Activated T-helper 17 cell treated with anti-CD3 and anti-CD28 coated beads, Interleukin-2, amount 50 U/mL, for 72 hours (primary cell): ENCODE measurements around the gene EFCC1. TPM values are rescaled to one million over a fixed set of nuclear protein-coding genes. Genes with fewer than 3 reads are reported as not detected.
A peak's percentile ranks its signal among the peaks of the same experiment; 100 is the strongest.

Experiments used
- ATAC-seq: fragments of 150-1000 bp; cut with Tn5 transposase; replicated peaks from 2 replicates; pipeline ENCODE4 v1.10.0; 2021; ENCODE audit warnings: mild to moderate bottlenecking, moderate library complexity
- H3K27ac Mint-ChIP-seq: one replicate; pipeline ENCODE4 v1.8.0; 2022; ENCODE audit warnings: mixed read lengths
- H3K27me3 Mint-ChIP-seq: one replicate; pipeline ENCODE4 v1.8.0; 2022; ENCODE audit warnings: mixed read lengths
- H3K36me3 Mint-ChIP-seq: one replicate; pipeline ENCODE4 v1.8.0; 2022; ENCODE audit warnings: low read depth, mild to moderate bottlenecking, mixed read lengths
- H3K4me1 Mint-ChIP-seq: one replicate; pipeline ENCODE4 v1.8.0; 2022; ENCODE audit warnings: mixed read lengths
- H3K4me3 Mint-ChIP-seq: one replicate; pipeline ENCODE4 v1.8.0; 2022; ENCODE audit warnings: mild to moderate bottlenecking, mixed read lengths
- H3K9me3 Mint-ChIP-seq: one replicate; pipeline ENCODE4 v1.8.0; 2022; ENCODE audit warnings: mixed read lengths
- total RNA-seq, 2 donors: library from RNA; stranded (reverse); gene quantifications; one replicate each; pipeline ENCODE4 v1.2.3, GENCODE V29; 2022

Gene EFCC1
- total RNA-seq, 2 donors from 2014 or later: not detected

DNA sequence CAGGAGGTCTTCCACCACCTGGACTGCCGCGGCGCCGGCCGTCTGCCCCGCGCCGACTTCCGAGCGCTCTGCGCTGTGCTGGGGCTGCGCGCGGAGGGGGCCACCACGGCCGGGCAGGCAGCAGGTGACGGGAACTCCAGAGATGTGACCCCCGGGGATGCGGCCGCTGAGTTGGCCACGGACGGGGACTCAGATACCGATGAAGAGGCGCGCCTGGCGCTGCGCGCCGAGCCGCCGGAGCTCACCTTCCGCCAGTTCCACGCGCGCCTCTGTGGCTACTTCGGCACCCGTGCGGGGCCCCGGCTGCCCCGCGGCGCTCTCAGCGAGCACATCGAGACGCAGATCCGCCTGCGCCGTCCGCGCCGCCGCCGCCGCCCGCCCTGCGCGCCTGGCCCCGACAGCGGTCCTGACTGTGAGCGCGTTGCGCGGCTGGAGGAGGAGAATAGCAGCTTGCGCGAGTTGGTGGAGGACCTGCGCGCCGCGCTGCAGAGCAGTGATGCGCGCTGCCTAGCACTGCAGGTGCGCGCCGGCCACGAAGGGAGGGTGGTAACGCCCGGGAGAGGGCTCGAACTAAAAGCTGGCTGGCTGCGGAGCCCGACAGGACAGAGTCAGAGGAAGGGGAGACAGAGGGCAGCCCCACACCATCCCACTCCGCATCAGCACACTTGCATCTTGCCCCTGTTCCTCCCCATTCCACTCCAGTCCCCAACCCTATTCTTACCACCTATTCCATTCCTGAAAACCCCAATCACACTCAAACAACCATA is 885 bp downstream of the EFCC1 start:
- peak; percentile 34 for ATAC-seq
- Mint-ChIP-seq H3K4me3 (peak overlapping the region; percentile 51), H3K27ac (no peak overlapping the region), H3K27me3 (peaks cover 30% of the 10 kb centered on the region), H3K9me3 (no peaks in the 10 kb centered on the region), H3K4me1 (peaks cover 14% of the 10 kb centered on the region), H3K36me3 (no peaks in the 10 kb centered on the region)

DNA sequence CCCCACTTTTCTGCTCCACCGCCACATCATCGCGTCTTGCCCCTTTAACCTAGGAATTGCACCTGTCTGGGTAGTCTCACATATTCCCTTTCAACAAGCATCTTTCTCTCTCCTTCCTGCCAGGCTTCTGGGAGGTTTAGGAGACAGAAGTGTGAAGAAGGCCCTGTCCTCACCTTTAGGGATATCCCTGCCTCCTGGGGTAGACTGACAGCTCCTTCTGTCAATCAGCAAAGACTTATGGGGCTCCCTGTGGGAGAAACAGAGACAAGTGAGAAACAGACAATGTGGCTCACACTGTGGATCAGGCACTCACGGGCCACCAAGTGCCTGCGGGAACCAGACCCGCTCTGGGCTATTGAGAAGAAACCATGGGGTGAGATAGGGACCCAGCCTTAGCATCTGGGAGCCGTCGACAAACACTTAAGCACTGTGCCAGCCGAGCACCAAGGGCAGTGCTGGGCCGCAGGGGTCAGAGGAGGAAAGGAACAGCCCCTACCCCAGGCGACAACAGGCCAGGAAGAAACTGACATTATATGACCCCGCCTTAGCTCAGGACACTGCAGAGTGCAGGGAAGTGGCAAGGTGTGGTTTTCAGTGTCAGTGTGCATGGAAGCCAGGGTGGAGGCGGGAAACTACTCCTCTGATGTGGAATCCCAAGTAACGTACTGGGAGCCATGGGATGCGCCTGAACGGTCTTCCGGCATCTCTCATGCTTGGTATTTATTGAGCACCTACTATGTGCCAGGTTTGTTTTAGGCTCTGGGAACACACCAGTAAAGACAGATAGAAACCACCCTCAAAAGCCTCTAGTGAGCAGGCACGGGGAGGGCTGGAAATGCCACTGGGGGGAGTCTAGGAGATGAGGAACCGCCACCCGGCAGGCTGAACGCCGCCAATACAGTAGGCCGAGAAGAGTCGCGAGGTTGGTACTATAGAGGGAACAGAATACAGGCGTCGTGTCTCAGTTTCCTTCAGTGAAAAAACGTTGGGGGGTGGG is 1.8 kb downstream of the EFCC1 start:
- Mint-ChIP-seq H3K9me3 (no peaks in the 10 kb centered on the region), H3K27ac (no peak overlapping the region), H3K27me3 (peaks cover 30% of the 10 kb centered on the region), H3K4me1 (peaks cover 14% of the 10 kb centered on the region), H3K36me3 (no peaks in the 10 kb centered on the region), H3K4me3 (peak overlapping the region; percentile 51)
- ATAC-seq: no peak

DNA sequence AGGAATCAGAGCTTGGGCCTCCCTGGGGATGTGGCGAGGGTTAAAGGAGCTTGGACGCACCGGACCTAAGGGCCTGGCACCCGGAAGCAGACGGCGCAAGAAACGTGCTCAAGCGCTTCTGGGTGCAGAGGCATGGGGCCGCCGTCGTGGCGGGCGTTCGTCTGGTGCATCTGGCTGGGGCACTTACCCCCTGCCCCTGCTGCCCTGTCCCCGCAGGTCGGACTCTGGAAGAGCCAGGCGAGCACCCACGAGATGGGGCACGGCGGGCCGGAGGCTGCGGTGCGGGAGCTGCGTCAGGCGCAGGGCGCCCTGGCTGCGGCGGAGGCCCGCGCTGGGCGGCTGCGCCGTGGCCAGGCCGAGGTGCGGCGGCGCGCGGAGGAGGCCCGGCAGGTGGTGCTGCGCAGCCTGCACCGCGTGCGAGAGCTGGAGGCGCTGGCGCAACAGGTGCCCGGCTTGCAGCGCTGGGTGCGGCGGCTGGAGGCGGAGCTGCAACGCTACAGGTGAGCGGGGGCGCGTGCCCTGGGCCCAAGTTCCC is 2.5 kb downstream of the EFCC1 start:
- Mint-ChIP-seq H3K27ac (no peak overlapping the region), H3K4me3 (peak overlapping the region; percentile 51), H3K9me3 (no peaks in the 10 kb centered on the region), H3K36me3 (no peaks in the 10 kb centered on the region), H3K4me1 (peaks cover 14% of the 10 kb centered on the region), H3K27me3 (peaks cover 30% of the 10 kb centered on the region)
- peak; percentile 77 for ATAC-seq

DNA sequence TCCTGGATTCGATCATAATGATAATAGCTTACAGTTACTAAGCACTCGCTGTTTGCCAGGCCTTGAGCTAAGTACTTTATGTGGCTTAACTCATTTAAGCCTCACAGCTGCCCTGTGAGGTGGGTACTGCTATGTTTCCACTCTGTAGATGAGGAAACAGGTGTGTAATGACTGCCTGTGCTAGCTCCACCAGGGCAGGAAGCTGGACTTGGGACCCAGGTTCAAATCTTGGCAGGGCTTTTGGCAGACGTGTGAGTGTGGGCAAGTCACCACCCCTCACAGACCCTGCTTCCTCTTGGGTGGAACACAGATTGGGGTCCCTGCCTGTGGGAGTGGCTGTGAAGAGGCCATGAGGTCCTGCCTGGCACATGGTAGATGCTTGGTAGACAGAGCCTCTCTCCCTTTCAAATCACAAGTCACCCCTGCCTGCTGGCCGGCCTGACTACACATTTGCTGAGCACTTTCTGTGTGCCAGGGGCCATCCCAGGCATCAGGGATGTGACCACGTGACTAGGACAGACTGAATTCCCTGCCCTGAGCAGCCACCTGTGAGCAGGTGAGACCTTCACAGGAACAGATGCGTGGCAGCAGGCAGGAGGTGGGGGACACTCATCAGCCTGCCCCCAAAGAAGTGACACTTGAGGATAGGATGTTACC is 3.7 kb downstream of the EFCC1 start:
- Mint-ChIP-seq H3K9me3 (no peaks in the 10 kb centered on the region), H3K27me3 (peaks cover 30% of the 10 kb centered on the region), H3K36me3 (no peaks in the 10 kb centered on the region), H3K27ac (no peak overlapping the region), H3K4me3 (no peak overlapping the region), H3K4me1 (peaks cover 14% of the 10 kb centered on the region)
- ATAC-seq: no peak

DNA sequence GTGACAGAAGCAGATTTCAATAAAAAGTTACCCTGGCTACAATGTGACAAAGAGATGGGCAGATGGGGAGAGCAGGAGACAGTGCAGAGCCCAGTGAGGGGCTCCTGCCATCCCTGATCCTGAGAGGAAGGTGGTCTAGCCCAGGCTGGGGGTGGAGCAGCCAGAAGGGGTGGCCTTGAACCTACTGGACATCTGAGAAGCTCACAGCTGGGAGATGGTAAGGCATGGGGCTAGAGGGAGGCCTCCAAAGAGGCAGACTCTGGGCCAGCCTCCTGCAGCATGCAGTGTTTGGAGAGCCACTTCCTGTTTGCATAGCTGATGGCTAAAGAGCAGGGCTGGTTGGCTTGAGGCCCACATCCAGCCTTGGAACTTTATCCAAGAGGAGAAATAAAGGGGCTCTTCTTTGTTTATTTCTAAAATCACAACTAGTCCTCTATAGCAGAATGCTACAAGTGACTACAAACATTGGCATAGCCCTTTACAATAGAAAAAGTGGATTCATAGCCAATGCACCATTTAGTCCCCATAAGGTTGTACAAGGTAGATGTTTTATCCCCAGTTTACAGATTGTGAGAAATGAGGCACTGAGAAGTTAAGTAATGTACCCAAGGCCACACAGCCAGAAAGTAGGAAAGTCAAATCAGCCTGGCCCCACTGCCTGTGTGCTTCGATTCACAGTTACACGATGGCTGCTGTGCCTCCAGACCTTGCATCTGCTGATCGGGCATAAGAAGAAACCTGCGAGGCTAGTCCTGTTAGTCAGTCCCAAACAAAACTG is 4.6 kb downstream of the EFCC1 start:
- ATAC-seq: no peak
- no peak overlapping the region for H3K27ac Mint-ChIP-seq
- peaks cover 14% of the 10 kb centered on the region for H3K4me1 Mint-ChIP-seq
- H3K27me3 Mint-ChIP-seq: peaks cover 22% of the 10 kb centered on the region
- no peak overlapping the region for H3K4me3 Mint-ChIP-seq
- no peaks in the 10 kb centered on the region for H3K9me3 Mint-ChIP-seq
- H3K36me3 Mint-ChIP-seq: no peaks in the 10 kb centered on the region

DNA sequence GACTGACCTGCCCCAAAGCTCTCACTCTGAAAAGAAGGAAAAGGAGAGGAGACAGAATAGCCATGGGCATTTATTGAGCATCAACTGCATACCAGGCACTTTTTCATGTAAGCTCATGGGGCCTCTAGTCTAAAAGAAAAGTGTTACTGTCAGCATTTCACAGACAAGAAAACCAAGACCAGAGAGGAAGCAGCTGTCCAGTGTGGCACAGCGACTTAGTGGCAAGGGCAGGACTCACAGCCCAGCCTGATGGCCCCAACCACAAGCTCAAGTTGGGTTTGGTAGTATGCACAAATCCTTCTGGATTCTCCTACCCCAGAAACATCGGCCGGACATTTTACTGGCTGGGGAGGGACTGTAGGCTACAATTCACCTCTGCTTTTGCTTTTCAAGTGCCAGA is 5.8 kb downstream of the EFCC1 start:
- ATAC-seq: no peak
- Mint-ChIP-seq H3K27me3 (peaks cover 21% of the 10 kb centered on the region), H3K9me3 (no peaks in the 10 kb centered on the region), H3K27ac (no peak overlapping the region), H3K36me3 (no peaks in the 10 kb centered on the region), H3K4me1 (peaks cover 14% of the 10 kb centered on the region), H3K4me3 (no peak overlapping the region)

DNA sequence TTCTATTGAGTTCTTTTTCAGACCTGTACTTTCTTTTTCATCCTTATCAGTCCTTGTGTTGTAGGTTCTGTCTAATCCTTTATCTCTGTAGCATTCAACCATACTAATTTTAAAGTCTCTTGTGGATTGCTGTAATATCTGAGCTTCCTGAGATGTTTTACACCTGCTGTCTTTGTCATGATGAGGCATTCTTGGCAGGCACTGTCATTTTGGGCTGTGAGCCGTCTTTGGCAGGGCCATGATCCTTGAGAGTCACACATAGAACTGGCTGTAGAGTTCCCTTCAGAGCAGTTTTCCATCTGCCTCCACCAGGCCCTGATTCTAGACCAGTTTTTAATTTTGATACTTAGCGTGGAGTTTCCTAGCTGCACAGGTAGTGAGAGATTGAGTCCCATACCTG is 6.7 kb downstream of the EFCC1 start:
- H3K4me3 Mint-ChIP-seq: no peak overlapping the region
- H3K4me1 Mint-ChIP-seq: peaks cover 7% of the 10 kb centered on the region
- no peaks in the 10 kb centered on the region for H3K9me3 Mint-ChIP-seq
- H3K36me3 Mint-ChIP-seq: no peaks in the 10 kb centered on the region
- ATAC-seq: no peak
- H3K27me3 Mint-ChIP-seq: peaks cover 14% of the 10 kb centered on the region
- H3K27ac Mint-ChIP-seq: no peak overlapping the region

DNA sequence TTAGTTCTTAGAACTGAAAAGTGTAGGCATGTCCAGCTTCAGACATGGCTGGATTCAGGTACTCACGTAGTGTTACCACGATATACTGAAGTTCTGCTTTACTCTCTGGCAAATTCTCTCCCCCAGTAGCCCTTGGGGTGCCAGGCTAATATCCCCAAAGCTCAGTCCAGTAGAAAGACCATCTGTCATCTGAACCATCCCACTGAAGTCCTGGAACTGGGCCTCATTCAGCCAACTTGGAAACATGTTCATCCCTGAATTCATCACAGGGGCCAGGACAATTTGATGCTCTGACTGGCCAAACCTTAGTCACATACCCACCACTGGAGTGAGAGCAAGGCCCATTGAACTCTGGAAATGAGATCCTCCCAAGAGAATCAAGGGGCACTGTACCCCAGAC is 8.2 kb downstream of the EFCC1 start:
- ATAC-seq: no peak
- peaks cover 3% of the 10 kb centered on the region for H3K27me3 Mint-ChIP-seq
- H3K4me3 Mint-ChIP-seq: no peak overlapping the region
- peaks cover 7% of the 10 kb centered on the region for H3K4me1 Mint-ChIP-seq
- H3K27ac Mint-ChIP-seq: no peak overlapping the region
- no peaks in the 10 kb centered on the region for H3K36me3 Mint-ChIP-seq
- no peaks in the 10 kb centered on the region for H3K9me3 Mint-ChIP-seq

DNA sequence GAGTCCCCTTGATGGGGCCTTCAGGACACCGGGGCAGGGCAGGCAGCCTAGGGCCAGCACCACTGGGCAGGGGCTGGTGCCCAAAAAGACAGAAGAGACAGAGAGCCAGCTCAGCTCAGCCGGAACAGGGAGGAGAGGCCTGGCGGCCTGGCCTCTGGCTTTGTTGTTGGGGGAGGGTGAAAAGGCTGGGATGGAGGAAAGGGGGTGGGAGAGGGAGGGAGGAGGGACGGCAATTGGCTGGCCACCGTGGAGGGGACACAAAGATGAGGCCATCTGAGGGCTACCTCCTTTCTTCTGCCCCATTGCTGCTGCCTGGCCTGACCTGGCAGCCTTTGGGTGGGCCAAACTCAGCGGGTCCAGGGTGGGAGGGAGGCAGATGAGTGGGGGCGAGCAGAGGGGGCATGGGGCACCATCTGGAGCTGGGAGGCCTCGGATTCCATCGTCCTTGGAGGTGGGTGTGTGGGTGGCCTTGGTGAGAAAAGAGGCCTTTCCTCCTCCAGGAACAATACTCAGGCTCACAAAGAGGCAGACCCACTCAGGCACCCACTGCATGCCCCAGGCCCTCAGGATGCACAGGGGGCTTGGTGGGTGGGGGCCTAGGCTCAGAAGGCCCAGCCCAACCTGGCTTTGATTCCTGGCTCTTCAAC is 9.3 kb downstream of the EFCC1 start:
- no peak for ATAC-seq
- H3K27ac Mint-ChIP-seq: no peak overlapping the region
- H3K36me3 Mint-ChIP-seq: no peaks in the 10 kb centered on the region
- H3K9me3 Mint-ChIP-seq: no peaks in the 10 kb centered on the region
- H3K4me1 Mint-ChIP-seq: peaks cover 2% of the 10 kb centered on the region
- no peak overlapping the region for H3K4me3 Mint-ChIP-seq
- no peaks in the 10 kb centered on the region for H3K27me3 Mint-ChIP-seq

DNA sequence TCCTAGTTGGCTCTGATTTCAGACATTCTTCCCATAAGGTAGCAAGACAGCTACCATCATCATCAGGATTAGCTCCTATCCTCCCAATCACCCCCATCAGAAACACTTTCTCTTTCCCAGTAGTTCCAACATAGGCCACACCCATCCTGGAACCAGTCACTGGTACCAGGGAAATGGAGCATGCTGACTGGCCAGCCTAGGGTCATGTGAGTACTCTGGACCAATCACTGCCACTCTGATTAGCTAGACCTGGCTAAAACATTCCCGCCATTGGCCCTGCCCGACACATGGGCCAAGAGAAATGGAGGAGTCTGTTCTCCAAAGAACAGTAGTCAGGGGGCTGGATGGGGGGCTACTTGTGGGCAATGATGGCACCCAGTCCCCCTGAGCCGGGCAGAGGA is 12.4 kb downstream of the EFCC1 start:
- no peaks in the 10 kb centered on the region for H3K36me3 Mint-ChIP-seq
- H3K4me1 Mint-ChIP-seq: peaks cover 11% of the 10 kb centered on the region
- H3K4me3 Mint-ChIP-seq: no peak overlapping the region
- no peaks in the 10 kb centered on the region for H3K27me3 Mint-ChIP-seq
- no peak overlapping the region for H3K27ac Mint-ChIP-seq
- peak; percentile 25 for ATAC-seq
- H3K9me3 Mint-ChIP-seq: no peaks in the 10 kb centered on the region

DNA sequence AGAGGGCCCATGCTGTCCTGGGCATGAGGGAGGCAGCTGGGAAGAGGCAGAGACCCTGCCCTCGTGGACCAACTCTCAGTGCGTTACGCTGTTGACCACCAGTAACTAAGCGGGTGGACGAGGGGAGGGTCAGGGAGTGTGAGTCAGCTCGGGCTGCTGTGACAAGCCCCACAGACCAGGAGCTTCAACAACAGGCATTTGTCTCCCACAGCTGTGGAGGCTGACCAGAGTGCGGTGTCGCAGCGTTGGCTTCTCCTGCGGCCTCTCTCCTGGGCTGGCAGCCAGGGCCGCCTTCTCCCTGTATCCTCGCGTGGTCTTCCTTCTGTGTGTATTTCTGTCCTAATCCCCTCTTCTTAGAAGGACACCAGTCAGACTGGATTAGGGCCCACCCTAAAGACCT is 13.0 kb downstream of the EFCC1 start:
- Mint-ChIP-seq H3K27me3 (no peaks in the 10 kb centered on the region), H3K4me1 (peaks cover 15% of the 10 kb centered on the region), H3K4me3 (peak overlapping the region; percentile 75), H3K36me3 (no peaks in the 10 kb centered on the region), H3K9me3 (no peaks in the 10 kb centered on the region), H3K27ac (peak overlapping the region; percentile 95)
- ATAC-seq: no peak

DNA sequence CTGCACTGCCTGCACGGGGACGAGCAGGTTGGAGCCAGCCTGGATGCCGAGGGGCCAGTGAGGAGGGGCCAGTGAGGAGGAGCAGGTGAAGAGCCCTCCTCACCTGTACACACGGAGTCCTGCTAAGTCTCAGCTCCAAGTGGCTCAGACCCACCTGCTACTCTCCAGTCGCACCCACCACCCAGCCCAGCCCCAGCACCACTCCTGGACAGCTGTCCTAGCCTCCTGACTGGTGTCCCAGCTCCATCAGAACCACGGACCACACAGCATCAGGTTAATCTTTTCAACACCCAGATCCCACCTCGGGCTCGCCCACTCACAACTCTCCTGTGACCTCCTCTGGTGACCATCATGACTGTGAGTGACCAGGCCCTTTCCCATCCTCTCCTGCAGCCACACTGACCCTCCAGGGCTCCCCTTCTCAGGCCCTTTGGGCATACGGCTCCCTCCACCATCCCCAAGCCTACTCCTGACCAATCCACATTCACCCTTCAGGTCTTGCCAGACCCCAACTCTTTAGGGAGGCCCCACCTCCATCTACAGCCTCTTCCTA is 13.8 kb downstream of the EFCC1 start:
- Mint-ChIP-seq H3K4me3 (peak overlapping the region; percentile 75), H3K27ac (peak overlapping the region; percentile 95), H3K9me3 (no peaks in the 10 kb centered on the region), H3K36me3 (no peaks in the 10 kb centered on the region), H3K4me1 (peaks cover 15% of the 10 kb centered on the region), H3K27me3 (no peaks in the 10 kb centered on the region)
- ATAC-seq: no peak
